Stimulated activated CD8-positive, alpha-beta memory T cell treated with anti-CD3 and anti-CD28 coated beads, Interleukin-4, amount 100 ng/mL, for 48 hours (primary cell): ENCODE data around the gene FBXL16.
A peak's percentile ranks its signal among the peaks of the same experiment; 100 is the strongest.

ENCODE experiments used
- DNase-seq: peaks from one replicate; pipeline ENCODE4 v3.0.0-alpha.2; 2020

Gene FBXL16

GRCh38 chr16:734981-735881 lies 29.6 kb upstream of the FBXL16 start:
- no peak for DNase-seq

DNA sequence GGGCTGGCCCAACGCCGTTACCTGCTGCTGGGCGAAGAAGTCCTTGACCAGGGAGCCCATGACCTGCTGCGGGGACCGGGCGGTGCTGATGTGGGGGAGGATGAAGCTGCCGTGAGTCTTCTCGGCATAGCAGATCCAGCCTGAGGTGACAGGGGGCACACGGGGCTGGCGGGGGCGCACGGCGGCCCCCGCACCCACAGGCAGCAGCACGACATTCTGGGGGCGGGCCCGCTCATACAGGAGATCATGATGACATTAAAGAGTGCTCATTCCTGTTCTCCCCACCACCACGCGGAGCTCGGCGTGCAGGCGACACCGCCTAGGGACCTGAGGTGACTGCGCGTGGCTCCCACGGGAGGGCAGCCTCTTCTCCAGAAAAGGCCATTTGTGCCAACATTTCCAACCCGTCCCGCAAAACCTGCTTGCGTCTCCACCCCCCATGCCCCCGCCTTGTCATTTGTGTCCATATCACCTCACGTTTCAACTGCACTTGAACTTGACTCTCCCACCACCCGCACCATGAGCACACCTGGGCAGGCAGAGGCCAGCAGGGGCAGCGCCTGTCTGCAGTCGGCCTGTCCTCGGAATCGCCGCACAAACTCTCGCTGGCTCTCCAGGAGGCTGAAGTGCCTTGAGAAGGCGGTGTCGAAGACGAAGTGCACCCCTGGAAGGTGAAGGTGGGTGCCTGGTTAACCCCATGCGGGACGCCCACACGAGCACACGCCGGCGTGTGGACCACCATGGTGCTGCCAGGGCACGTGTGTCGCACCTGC lies 28.8 kb upstream of the FBXL16 start:
- no peak for DNase-seq

DNA sequence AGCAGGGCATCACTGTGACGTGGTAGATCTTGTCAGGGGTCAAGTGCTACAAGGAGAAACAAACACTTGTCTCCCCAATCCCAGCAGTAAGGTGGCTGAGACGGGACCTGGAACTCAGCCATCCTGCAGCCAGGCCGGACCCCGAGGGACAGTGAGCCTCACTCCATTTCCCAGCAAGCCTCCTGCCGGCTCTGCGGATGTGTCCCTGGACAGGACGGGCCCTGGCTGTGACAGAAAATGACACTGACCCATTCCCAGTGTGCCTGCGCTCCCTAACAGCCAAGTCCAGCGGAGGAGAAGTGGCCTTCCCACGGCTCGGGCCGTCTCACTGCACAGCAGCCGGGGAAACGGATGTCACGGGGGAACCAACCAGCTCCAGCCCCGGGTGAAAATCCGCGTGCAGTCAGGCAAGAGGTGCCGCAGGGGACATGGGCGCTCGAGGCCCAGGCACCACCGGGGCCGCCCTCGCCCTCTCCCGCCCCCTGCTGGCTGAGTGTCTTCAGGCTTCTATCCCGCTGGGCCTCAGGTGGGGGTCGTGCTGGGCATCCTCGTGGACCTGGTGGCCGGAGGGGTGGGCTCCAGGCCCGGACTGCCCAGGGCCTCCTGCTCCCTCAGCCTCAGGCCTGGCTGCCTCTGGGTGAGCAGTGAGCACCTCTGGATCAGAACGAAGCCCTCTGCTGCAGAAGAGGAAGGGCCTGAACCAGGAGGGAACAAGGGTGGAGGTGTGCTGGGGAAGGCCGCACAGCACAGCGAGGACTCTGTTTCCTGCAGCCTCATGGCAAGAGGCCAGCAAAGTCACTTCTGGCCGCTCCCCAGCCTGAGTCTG lies 28.0 kb upstream of the FBXL16 start:
- peak; percentile 75 for DNase-seq

DNA sequence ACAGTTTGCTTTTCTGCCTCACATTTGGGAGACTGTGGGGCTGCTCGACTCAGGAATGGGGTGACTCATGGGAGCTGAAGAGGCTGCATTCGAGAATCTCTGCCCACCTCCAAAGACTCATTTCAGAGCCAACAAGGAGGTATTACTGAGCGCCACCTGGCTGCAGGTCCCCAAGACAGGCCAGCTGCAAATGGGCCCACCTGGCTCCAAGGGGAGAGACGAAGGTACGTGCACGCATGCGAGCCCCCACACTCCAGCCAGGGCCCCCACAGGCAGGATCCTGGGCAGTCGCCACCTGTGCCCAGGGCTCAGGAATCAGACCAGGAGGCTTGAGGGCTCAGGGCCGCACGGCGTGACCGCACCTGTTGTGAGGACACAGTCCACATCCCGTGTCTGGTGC lies 27.3 kb upstream of the FBXL16 start:
- no peak for DNase-seq

GRCh38 chr16:732332-732731 lies 26.7 kb upstream of the FBXL16 start:
- DNase-seq: no peak

GRCh38 chr16:730666-731509 lies 25.3 kb upstream of the FBXL16 start:
- no peak for DNase-seq

DNA sequence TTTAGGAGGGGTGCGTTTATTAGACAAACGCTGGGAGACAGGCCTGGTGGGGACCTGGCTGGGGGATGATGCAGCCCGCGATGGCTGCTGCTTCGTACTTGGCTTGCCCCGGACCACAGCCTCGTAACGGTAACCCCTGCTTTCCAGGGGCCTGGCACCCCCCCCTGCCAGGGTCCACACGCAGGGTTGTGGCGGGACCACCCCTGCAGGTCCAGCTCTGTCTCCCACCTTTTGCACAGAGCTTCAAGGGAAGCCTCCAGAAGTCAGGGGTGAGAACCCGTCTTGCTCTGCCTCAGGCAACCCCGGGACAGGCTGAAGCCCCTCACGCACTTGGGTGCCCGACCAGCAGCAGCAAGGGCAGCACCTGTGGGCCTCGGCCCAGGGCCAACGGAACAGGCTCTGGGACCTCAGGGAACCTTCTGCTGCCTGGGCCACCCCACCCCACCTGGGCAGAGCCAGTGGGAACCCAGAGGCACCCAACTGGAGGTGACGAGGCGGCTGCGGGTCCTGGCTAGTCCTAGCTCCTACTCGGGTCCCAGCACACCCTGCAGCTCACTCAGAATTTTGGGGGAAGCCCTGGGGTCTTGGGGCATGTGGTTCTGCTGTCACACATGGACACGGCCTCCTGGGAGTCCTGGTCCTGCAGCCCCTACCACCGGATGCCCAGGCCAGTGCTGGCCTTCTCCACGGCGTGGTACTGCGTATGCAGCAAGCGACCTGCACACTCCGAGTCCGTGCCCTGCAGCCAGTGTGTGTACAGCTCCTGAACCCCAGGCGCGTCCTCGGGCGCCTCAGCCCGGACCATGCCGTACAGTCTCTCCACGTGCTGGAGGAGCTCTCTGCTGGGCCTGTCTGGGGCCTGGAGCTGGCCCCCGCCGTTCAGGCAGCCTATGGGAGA lies 24.4 kb upstream of the FBXL16 start:
- DNase-seq: no peak

- no peak for DNase-seq
Measured at GRCh38 chr16:728890-729744, 23.5 kb upstream of the FBXL16 start.

GRCh38 chr16:728131-728889 lies 22.7 kb upstream of the FBXL16 start:
- peak; percentile 79 for DNase-seq

GRCh38 chr16:727291-727977 lies 21.8 kb upstream of the FBXL16 start:
- DNase-seq: no peak

DNA sequence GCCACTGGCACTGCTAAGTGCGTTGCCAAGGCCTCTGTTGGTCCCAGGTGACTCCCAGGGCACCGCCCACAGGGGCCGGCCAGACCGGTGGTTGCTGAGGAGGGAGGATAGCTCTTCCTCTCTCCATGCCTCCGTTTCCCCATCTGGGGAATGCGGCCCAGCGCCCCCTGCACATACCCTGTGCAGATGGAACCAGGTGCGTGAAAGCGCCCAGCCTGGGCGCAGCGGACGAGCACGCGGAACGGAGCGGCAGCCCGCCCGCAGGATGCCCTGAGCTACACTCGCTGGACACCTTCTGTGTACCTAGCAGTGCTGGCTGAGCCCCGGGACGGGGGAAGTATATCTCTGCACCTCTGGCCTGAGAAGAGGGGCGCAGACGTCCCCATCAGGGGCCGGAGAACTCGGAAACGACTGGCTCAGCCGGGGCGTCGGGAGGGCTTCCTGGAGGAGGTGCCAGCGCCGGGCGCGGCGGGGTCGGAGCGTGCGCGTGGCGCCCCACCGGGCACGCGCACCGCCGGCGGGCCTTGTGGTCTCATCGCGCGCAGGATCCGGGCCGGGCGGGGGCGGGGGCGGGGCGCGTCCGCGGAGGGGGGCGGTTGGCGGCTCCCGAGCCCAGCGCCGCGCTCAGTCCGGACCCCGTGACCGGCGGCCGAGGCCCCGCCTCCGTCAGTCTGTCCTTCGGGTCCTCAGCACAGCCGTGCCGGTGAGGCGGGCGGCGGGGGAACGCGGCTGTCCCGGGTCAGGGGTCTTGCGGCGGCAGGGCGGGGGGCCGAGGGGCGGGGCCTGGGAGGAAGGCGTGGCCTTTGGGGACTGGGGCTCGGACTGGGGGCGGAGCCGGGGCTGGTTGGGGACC lies 21.1 kb upstream of the FBXL16 start, which contains the start of the genes CCDC78 and HAGHL:
Gene CCDC78 (minus strand): TSS at position 6 of the 853 bp plus-strand sequence. CDS start 76 bp downstream, outside the sequence.
Gene HAGHL (plus strand): TSS at position 669 of the 853 bp plus-strand sequence. CDS start 404 bp downstream, outside the sequence.
- DNase-seq: peak; percentile 83

DNA sequence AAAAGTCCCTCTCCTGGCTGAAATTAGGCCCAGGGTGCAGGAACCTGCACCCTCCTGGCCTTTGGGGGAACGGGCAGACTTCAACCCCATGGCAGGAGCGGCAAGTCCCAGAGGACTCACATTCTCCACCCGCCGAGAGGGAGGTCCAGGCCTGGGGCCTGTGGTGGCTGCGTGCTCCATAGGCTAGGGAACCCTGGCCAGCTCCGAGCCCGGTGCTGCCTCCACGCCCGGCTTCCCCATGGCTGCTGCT lies 20.5 kb upstream of the FBXL16 start:
- no peak for DNase-seq

- DNase-seq: no peak
Measured at GRCh38 chr16:725463-726187, 20.0 kb upstream of the FBXL16 start.

DNA sequence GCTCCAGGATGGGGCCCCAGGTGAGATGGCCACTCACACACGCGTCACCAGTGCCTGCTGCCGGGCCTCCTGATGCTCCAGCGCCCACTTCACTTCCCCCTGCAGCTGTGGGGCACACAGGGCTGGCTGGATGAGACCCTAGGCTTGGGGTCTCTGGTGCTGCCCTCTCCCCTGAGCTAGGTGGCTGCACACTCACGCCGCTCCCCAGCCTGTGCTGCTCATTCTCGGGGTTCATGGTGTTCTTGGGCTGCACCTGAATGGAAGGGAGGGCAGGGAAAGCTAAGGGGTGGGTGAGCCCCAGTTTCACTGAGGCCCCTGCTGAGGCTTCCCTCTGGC lies 19.4 kb upstream of the FBXL16 start:
- DNase-seq: no peak

GRCh38 chr16:724188-725040 lies 18.8 kb upstream of the FBXL16 start:
- DNase-seq: no peak

GRCh38 chr16:723695-724094 lies 18.1 kb upstream of the FBXL16 start:
- DNase-seq: no peak
